Activated CD4-positive, alpha-beta T cell treated with anti-CD3 and anti-CD28 coated beads, Interleukin-10, Interleukin-2, amounts not matched to agents 100 ng/mL and 50 ng/mL, durations not matched to agents 16 hours and 8 hours (primary cell): ENCODE data around the gene MT1H.

Source experiments
- DNase-seq: peaks from one replicate; pipeline ENCODE4 v3.0.0-alpha.2; 2020

The MT1H gene

GRCh38 chr16:56636616-56637413 lies 32.8 kb upstream of the MT1H start:
- no peak for DNase-seq

- DNase-seq = no peak
Observed at GRCh38 chr16:56637814-56638750, 31.5 kb upstream of the MT1H start, which contains the start of gene MT1A. Gene MT1A (plus strand): TSS chr16:56638666. CDS start chr16:56638739, 73 bp downstream.

GRCh38 chr16:56639045-56639444 lies 30.6 kb upstream of the MT1H start:
- no peak for DNase-seq

GRCh38 chr16:56640076-56640475 lies 29.5 kb upstream of the MT1H start:
- DNase-seq = no peak

GRCh38 chr16:56641166-56641565 lies 28.4 kb upstream of the MT1H start:
- no peak for DNase-seq

GRCh38 chr16:56643080-56643778 lies 26.4 kb upstream of the MT1H start:
- peak; percentile 84 for DNase-seq

- DNase-seq = no peak
Observed at GRCh38 chr16:56643833-56644232, 25.8 kb upstream of the MT1H start.

- DNase-seq = no peak
Observed at GRCh38 chr16:56645311-56645710, 24.3 kb upstream of the MT1H start.

- DNase-seq = no peak
Observed at GRCh38 chr16:56645838-56646237, 23.8 kb upstream of the MT1H start.

- DNase-seq = no peak
Observed at GRCh38 chr16:56647641-56648431, 21.8 kb upstream of the MT1H start.

- no peak for DNase-seq
Observed at GRCh38 chr16:56649271-56649670, 20.3 kb upstream of the MT1H start.

- no peak for DNase-seq
Observed at GRCh38 chr16:56649820-56650219, 19.8 kb upstream of the MT1H start.

GRCh38 chr16:56651586-56651985 lies 18.0 kb upstream of the MT1H start, which contains the start of gene MT1B:
Gene MT1B (plus strand): TSS chr16:56651886. CDS start chr16:56651954, 68 bp downstream.
- DNase-seq = no peak

GRCh38 chr16:56652600-56652999 lies 17.0 kb upstream of the MT1H start:
- no peak for DNase-seq

- DNase-seq = no peak
Observed at GRCh38 chr16:56653218-56653617, 16.4 kb upstream of the MT1H start.

- DNase-seq = peak; percentile 57
Observed at GRCh38 chr16:56657555-56658326, 11.9 kb upstream of the MT1H start, which contains the start of gene MT1F. Gene MT1F (plus strand): TSS chr16:56657959. CDS start chr16:56658059, 100 bp downstream.

GRCh38 chr16:56658327-56658875 lies 11.2 kb upstream of the MT1H start:
- DNase-seq = no peak

- no peak for DNase-seq
Observed at GRCh38 chr16:56662357-56663354, 7.0 kb upstream of the MT1H start.

GRCh38 chr16:56664506-56664905 lies 5.1 kb upstream of the MT1H start:
- DNase-seq = no peak
